GM21390 (cell line): ENCODE measurements around the gene RB1.

Experiments used
- ATAC-seq: cut with Tn5 transposase; IDR thresholded peaks from one replicate; pipeline ENCODE4 v1.9.1; 2021; ENCODE audit not compliant: unreplicated experiment

Gene RB1

GRCh38 chr13:48303359-48304142 lies at the start of gene RB1:
Gene RB1, plus strand, starts transcription at chr13:48303751. Its CDS starts 162 bp downstream, at chr13:48303913.
- ATAC-seq = peak; percentile 71

GRCh38 chr13:48253849-48254248 lies 49.7 kb upstream of the RB1 start:
- ATAC-seq = no peak

GRCh38 chr13:48255090-48255489 lies 48.5 kb upstream of the RB1 start:
- no peak for ATAC-seq

- ATAC-seq = no peak
These were observed 47.6 kb upstream of the RB1 start for GRCh38 chr13:48255954-48256353.

- no peak for ATAC-seq
These were observed 45.5 kb upstream of the RB1 start for GRCh38 chr13:48258002-48258401.

- no peak for ATAC-seq
These were observed 45.1 kb upstream of the RB1 start for GRCh38 chr13:48258430-48258829.

GRCh38 chr13:48260970-48261369 lies 42.6 kb upstream of the RB1 start:
- no peak for ATAC-seq

GRCh38 chr13:48263196-48263595 lies 40.4 kb upstream of the RB1 start:
- no peak for ATAC-seq

- ATAC-seq = no peak
These were observed 39.5 kb upstream of the RB1 start for GRCh38 chr13:48264058-48264457.

GRCh38 chr13:48265217-48265815 lies 38.2 kb upstream of the RB1 start:
- ATAC-seq = peak; percentile 78

GRCh38 chr13:48266150-48266549 lies 37.4 kb upstream of the RB1 start:
- no peak for ATAC-seq

- no peak for ATAC-seq
These were observed 36.6 kb upstream of the RB1 start for GRCh38 chr13:48266701-48267639.

GRCh38 chr13:48268019-48268418 lies 35.5 kb upstream of the RB1 start:
- ATAC-seq = no peak

- ATAC-seq = no peak
These were observed 30.2 kb upstream of the RB1 start for GRCh38 chr13:48273346-48273745.

GRCh38 chr13:48275507-48275906 lies 28.0 kb upstream of the RB1 start:
- ATAC-seq = no peak

- ATAC-seq = no peak
These were observed 24.7 kb upstream of the RB1 start for GRCh38 chr13:48278806-48279205.

GRCh38 chr13:48281556-48281955 lies 22.0 kb upstream of the RB1 start:
- ATAC-seq = no peak

GRCh38 chr13:48291730-48292129 lies 11.8 kb upstream of the RB1 start:
- ATAC-seq = no peak

- ATAC-seq = no peak
These were observed 10.9 kb upstream of the RB1 start for GRCh38 chr13:48292650-48293049.

GRCh38 chr13:48294653-48295052 lies 8.9 kb upstream of the RB1 start:
- no peak for ATAC-seq

- ATAC-seq = no peak
These were observed 8.3 kb upstream of the RB1 start for GRCh38 chr13:48295271-48295670.

GRCh38 chr13:48296528-48296927 lies 7.0 kb upstream of the RB1 start:
- no peak for ATAC-seq
